ENCODE measurements around the gene CFAP53. TPM values are rescaled to one million over a fixed set of nuclear protein-coding genes. Genes with fewer than 3 reads are reported as not detected.

CFAP53 gene
- total RNA-seq, 1 donor from 2014 or later = 0.68 TPM

DNA sequence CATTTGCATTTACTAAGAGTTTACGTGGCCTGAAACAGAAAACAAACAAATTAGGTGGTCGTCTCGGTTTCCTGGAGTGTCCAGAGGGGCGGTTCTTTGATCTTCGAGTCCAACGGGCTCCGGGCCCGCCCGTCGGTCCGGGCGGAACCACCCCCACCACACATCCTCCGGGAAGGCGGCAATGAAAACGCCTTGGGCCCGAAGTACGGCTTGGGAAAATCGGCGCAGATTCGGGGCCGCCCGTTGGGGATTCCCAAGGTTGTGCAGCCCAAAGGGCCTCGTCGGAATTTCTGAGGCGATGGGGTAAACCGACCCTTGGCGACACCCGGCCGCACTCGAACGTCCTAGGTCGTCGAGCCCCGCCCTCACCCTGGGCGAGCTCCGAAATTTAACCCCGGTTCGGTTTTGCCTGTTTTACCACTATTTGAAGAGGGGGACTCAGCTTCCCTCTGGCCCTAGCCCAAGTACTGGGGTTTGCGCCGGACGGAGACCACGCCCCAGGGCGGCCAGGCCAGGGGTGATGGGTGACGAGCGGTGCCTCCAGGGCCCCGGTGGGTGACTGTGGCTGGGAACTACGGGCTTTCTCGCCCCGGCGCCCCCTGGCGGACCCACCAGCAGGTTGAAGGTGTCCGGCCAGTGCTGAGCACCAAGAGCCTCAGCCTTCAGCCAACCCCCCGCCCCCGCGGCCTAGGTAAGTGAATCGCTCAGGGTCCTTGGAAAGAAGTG is 1.9 kb upstream of the CFAP53 start:
- peak overlapping the region; percentile 58 for H3K4me3 ChIP-seq (ENCODE audit: insufficient read depth, low read depth, low read length)
- H3K36me3 ChIP-seq (ENCODE audit: insufficient read depth, low read length) = peaks cover 34% of the 10 kb centered on the region
- no peak for FAIRE-seq
- no peaks in the 10 kb centered on the region for H3K27me3 ChIP-seq (ENCODE audit: insufficient read depth, low read length)
- H3K9me3 ChIP-seq (ENCODE audit: insufficient read depth, low read depth, low read length) = no peaks in the 10 kb centered on the region
- peak overlapping the region; percentile 74 for H3K9ac ChIP-seq (ENCODE audit: low read length)
- H4K20me1 ChIP-seq (ENCODE audit: insufficient read depth, low read length) = peaks cover 11% of the 10 kb centered on the region
- H3K79me2 ChIP-seq (ENCODE audit: insufficient read depth, low read length) = no peaks in the 10 kb centered on the region
- peak overlapping the region; percentile 88 for H3K4me2 ChIP-seq (ENCODE audit: low read length)
- peak overlapping the region; percentile 41 for H3K27ac ChIP-seq (ENCODE audit: low read depth, low read length)
- peak overlapping the region; percentile 77 for H2AFZ ChIP-seq (ENCODE audit: low read depth, low read length)
- H3K27ac Mint-ChIP-seq (ENCODE audit: unreplicated experiment) = peak overlapping the region; percentile 64
- peaks cover 6% of the 10 kb centered on the region for H3K4me1 ChIP-seq (ENCODE audit: insufficient read depth, low read length)
- peak; percentile 31 for DNase-seq (ENCODE audit: low read depth)
- TF ChIP-seq, protein P1, sequence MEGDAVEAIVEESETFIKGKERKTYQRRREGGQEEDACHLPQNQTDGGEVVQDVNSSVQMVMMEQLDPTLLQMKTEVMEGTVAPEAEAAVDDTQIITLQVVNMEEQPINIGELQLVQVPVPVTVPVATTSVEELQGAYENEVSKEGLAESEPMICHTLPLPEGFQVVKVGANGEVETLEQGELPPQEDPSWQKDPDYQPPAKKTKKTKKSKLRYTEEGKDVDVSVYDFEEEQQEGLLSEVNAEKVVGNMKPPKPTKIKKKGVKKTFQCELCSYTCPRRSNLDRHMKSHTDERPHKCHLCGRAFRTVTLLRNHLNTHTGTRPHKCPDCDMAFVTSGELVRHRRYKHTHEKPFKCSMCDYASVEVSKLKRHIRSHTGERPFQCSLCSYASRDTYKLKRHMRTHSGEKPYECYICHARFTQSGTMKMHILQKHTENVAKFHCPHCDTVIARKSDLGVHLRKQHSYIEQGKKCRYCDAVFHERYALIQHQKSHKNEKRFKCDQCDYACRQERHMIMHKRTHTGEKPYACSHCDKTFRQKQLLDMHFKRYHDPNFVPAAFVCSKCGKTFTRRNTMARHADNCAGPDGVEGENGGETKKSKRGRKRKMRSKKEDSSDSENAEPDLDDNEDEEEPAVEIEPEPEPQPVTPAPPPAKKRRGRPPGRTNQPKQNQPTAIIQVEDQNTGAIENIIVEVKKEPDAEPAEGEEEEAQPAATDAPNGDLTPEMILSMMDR (IDR thresholded peaks at IDR 0.05; ENCODE audit: insufficient read depth, low read depth, low read length) = peak; percentile 31
- no peak for TF ChIP-seq EZH2 (IDR thresholded peaks at IDR 0.05; ENCODE audit: insufficient read depth, low read length)
- no peaks in the 10 kb centered on the region for H3K4me1 Mint-ChIP-seq (ENCODE audit: low read depth, unreplicated experiment)
- no peaks in the 10 kb centered on the region for H3K27me3 Mint-ChIP-seq (ENCODE audit: low read depth, unreplicated experiment)
- no peaks in the 10 kb centered on the region for H3K9me3 Mint-ChIP-seq (ENCODE audit: unreplicated experiment)
- H3K4me3 Mint-ChIP-seq (ENCODE audit: unreplicated experiment) = peak overlapping the region; percentile 73
- peaks cover 19% of the 10 kb centered on the region for H3K36me3 Mint-ChIP-seq (ENCODE audit: low read depth, unreplicated experiment)

DNA sequence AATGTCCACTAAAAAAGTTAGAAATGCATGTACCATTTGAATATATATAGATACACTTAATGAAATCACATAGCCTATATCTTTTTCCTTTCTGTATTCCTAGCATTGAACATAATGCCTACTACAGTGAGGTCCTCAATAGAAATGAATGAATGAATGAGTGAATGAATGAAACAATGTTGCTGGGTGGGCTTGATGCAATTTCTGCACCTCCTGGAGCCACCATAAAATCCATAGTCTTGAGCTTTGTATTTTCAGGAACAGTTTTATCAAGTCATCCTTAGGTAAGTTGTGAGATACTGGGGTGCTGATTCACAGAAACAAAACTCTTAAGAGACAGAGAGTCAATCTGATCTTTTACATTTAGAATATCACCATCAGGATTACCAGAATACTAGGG is 3.3 kb downstream of the CFAP53 start:
- H4K20me1 ChIP-seq (ENCODE audit: insufficient read depth, low read length) = no peaks in the 10 kb centered on the region
- no peaks in the 10 kb centered on the region for H3K36me3 ChIP-seq (ENCODE audit: insufficient read depth, low read length)
- no peak for DNase-seq (ENCODE audit: low read depth)
- H3K27ac ChIP-seq (ENCODE audit: low read depth, low read length) = no peak overlapping the region
- peaks cover 6% of the 10 kb centered on the region for H3K4me1 ChIP-seq (ENCODE audit: insufficient read depth, low read length)
- H3K27me3 ChIP-seq (ENCODE audit: insufficient read depth, low read length) = no peaks in the 10 kb centered on the region
- Mint-ChIP-seq H3K27ac (ENCODE audit: unreplicated experiment) (no peak overlapping the region), H3K4me3 (ENCODE audit: unreplicated experiment) (no peak overlapping the region), H3K9me3 (ENCODE audit: unreplicated experiment) (no peaks in the 10 kb centered on the region), H3K4me1 (ENCODE audit: low read depth, unreplicated experiment) (no peaks in the 10 kb centered on the region), H3K27me3 (ENCODE audit: low read depth, unreplicated experiment) (no peaks in the 10 kb centered on the region), H3K36me3 (ENCODE audit: low read depth, unreplicated experiment) (peaks cover 1% of the 10 kb centered on the region)
- no peak overlapping the region for H3K9ac ChIP-seq (ENCODE audit: low read length)
- no peak overlapping the region for H3K4me3 ChIP-seq (ENCODE audit: insufficient read depth, low read depth, low read length)
- no peaks in the 10 kb centered on the region for H3K79me2 ChIP-seq (ENCODE audit: insufficient read depth, low read length)
- no peak overlapping the region for H2AFZ ChIP-seq (ENCODE audit: low read depth, low read length)
- no peak for FAIRE-seq
- H3K4me2 ChIP-seq (ENCODE audit: low read length) = no peak overlapping the region
- TF ChIP-seq EZH2 (IDR thresholded peaks at IDR 0.05; ENCODE audit: insufficient read depth, low read length) = no peak
- TF ChIP-seq, protein P1 (IDR thresholded peaks at IDR 0.05; ENCODE audit: insufficient read depth, low read depth, low read length) = no peak
- no peaks in the 10 kb centered on the region for H3K9me3 ChIP-seq (ENCODE audit: insufficient read depth, low read depth, low read length)

DNA sequence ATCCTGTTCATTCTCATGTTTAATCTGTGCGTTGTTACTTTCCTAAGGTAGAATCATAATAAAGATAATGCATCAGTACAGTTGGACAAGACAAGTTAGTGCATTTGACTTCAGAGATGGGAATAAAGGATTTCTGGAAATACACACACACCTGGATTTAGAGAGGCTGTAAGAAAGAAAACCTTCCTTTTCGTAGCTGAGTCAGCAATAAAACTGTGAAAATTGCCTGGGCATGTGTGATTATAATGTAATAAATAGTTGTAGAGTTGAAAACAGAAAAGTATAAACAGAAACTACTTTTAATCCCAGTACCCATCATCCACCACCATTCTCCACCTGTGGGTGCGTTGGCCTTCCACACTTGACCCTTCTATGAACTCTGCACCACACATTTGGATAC is 15.4 kb downstream of the CFAP53 start:
- Mint-ChIP-seq H3K4me1 (ENCODE audit: low read depth, unreplicated experiment) (no peaks in the 10 kb centered on the region), H3K27me3 (ENCODE audit: low read depth, unreplicated experiment) (no peaks in the 10 kb centered on the region), H3K27ac (ENCODE audit: unreplicated experiment) (no peak overlapping the region), H3K4me3 (ENCODE audit: unreplicated experiment) (no peak overlapping the region), H3K9me3 (ENCODE audit: unreplicated experiment) (no peaks in the 10 kb centered on the region), H3K36me3 (ENCODE audit: low read depth, unreplicated experiment) (no peaks in the 10 kb centered on the region)
- H3K4me2 ChIP-seq (ENCODE audit: low read length) = no peak overlapping the region
- H3K9me3 ChIP-seq (ENCODE audit: insufficient read depth, low read depth, low read length) = no peaks in the 10 kb centered on the region
- H3K27ac ChIP-seq (ENCODE audit: low read depth, low read length) = no peak overlapping the region
- H3K9ac ChIP-seq (ENCODE audit: low read length) = no peak overlapping the region
- H3K4me1 ChIP-seq (ENCODE audit: insufficient read depth, low read length) = no peaks in the 10 kb centered on the region
- FAIRE-seq = no peak
- no peak overlapping the region for H2AFZ ChIP-seq (ENCODE audit: low read depth, low read length)
- H3K27me3 ChIP-seq (ENCODE audit: insufficient read depth, low read length) = no peaks in the 10 kb centered on the region
- no peaks in the 10 kb centered on the region for H4K20me1 ChIP-seq (ENCODE audit: insufficient read depth, low read length)
- no peak for DNase-seq (ENCODE audit: low read depth)
- H3K36me3 ChIP-seq (ENCODE audit: insufficient read depth, low read length) = no peaks in the 10 kb centered on the region
- TF ChIP-seq EZH2 (IDR thresholded peaks at IDR 0.05; ENCODE audit: insufficient read depth, low read length) = no peak
- TF ChIP-seq, protein P1 (IDR thresholded peaks at IDR 0.05; ENCODE audit: insufficient read depth, low read depth, low read length) = no peak
- no peaks in the 10 kb centered on the region for H3K79me2 ChIP-seq (ENCODE audit: insufficient read depth, low read length)
- H3K4me3 ChIP-seq (ENCODE audit: insufficient read depth, low read depth, low read length) = no peak overlapping the region

Data from astrocyte (in vitro differentiated cells and primary cell).